ENCODE data around the gene FBN2.

DNA sequence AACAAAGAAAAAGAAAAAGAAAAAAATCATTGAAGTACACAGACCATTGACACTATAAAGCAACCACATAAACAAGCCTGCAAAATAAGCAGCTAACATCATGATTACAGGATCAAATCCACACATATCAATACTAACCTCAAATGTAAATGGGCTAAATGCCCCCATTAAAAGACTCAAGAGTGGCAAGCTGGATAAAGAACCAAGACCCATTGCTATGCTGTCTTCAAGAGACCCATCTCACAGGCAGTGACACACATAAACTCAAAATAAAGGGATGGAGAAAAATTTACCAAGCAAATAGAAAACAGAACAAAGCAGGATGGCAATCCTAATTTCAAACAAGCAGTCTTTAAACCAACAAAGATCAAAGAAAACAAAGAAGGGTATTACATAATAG, 15.7 kb upstream of the FBN2 start:
- no peak for TF ChIP-seq EP300 (IDR thresholded peaks at IDR 0.05; ENCODE audit: borderline replicate concordance)
- no peak for TF ChIP-seq TEAD4 (IDR thresholded peaks at IDR 0.05)
- TF ChIP-seq, protein P1, sequence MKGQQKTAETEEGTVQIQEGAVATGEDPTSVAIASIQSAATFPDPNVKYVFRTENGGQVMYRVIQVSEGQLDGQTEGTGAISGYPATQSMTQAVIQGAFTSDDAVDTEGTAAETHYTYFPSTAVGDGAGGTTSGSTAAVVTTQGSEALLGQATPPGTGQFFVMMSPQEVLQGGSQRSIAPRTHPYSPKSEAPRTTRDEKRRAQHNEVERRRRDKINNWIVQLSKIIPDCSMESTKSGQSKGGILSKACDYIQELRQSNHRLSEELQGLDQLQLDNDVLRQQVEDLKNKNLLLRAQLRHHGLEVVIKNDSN (IDR thresholded peaks at IDR 0.05) = no peak
- TF ChIP-seq EGR1 (IDR thresholded peaks at IDR 0.05) = no peak
- TF ChIP-seq, protein P2, sequence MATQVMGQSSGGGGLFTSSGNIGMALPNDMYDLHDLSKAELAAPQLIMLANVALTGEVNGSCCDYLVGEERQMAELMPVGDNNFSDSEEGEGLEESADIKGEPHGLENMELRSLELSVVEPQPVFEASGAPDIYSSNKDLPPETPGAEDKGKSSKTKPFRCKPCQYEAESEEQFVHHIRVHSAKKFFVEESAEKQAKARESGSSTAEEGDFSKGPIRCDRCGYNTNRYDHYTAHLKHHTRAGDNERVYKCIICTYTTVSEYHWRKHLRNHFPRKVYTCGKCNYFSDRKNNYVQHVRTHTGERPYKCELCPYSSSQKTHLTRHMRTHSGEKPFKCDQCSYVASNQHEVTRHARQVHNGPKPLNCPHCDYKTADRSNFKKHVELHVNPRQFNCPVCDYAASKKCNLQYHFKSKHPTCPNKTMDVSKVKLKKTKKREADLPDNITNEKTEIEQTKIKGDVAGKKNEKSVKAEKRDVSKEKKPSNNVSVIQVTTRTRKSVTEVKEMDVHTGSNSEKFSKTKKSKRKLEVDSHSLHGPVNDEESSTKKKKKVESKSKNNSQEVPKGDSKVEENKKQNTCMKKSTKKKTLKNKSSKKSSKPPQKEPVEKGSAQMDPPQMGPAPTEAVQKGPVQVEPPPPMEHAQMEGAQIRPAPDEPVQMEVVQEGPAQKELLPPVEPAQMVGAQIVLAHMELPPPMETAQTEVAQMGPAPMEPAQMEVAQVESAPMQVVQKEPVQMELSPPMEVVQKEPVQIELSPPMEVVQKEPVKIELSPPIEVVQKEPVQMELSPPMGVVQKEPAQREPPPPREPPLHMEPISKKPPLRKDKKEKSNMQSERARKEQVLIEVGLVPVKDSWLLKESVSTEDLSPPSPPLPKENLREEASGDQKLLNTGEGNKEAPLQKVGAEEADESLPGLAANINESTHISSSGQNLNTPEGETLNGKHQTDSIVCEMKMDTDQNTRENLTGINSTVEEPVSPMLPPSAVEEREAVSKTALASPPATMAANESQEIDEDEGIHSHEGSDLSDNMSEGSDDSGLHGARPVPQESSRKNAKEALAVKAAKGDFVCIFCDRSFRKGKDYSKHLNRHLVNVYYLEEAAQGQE (IDR thresholded peaks at IDR 0.05; ENCODE audit: low read depth) = no peak
- no peak for TF ChIP-seq TAF1 (IDR thresholded peaks at IDR 0.05; ENCODE audit: low read depth)
- no peak for TF ChIP-seq CEBPB (IDR thresholded peaks at IDR 0.05)
- TF ChIP-seq ZBTB7A (IDR thresholded peaks at IDR 0.05; ENCODE audit: low read depth) = no peak
- no peak for TF ChIP-seq RAD21 (IDR thresholded peaks at IDR 0.05; ENCODE audit: low read depth)
- TF ChIP-seq YY1 (IDR thresholded peaks at IDR 0.05; ENCODE audit: low read depth) = no peak
- no peak for TF ChIP-seq TCF12 (IDR thresholded peaks at IDR 0.05; ENCODE audit: low read depth)
- TF ChIP-seq, protein P3, sequence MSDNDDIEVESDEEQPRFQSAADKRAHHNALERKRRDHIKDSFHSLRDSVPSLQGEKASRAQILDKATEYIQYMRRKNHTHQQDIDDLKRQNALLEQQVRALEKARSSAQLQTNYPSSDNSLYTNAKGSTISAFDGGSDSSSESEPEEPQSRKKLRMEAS (IDR thresholded peaks at IDR 0.05) = no peak
- no peak for TF ChIP-seq NFIC (IDR thresholded peaks at IDR 0.05)
- TF ChIP-seq CREB1 (IDR thresholded peaks at IDR 0.05; ENCODE audit: low read depth) = no peak
